Endothelial cell of umbilical vein (primary cell): ENCODE results near the gene PABPN1. TPM values are rescaled to one million over a fixed set of nuclear protein-coding genes. Genes with fewer than 3 reads are reported as not detected.

Source experiments
- BruUV-seq: library from RNA; stranded (reverse); fragments of 400-500 nt; replicated peaks from 2 replicates; lab custom pipeline; 2021; lab: Mats Ljungman, UMichigan
- CTCF ChIA-PET: fragments of 300-600, 350-600 bp; sonication (Branson Sonifier 250); formaldehyde crosslinking; loops from one replicate; lab custom pipeline; 2021; ENCODE audit warnings: antibody characterized with exemption, inconsistent platforms; lab: Charles Lee
- POLR2A ChIA-PET: fragments of 300-600, 350-600 bp; sonication (Branson Sonifier 250); formaldehyde crosslinking; loops from one replicate; lab custom pipeline; 2021; ENCODE audit warnings: antibody characterized with exemption, inconsistent platforms; lab: Charles Lee
- DNase-seq: peaks from one replicate; pipeline ENCODE4 v3.0.0-alpha.2; 2011; ENCODE audit warnings: low read depth, low spot score
- FAIRE-seq: peaks from 2 replicates; lab custom pipeline; 2011; peaks lifted over from hg19 to GRCh38; lab: Jason Lieb, UNC
- H2AFZ ChIP-seq: 2 replicates; pipeline ENCODE4 v1.6.0; 2012; ENCODE audit warnings: low read depth, low read length, control low read depth, inconsistent platforms
- H3K27ac ChIP-seq: 2 replicates; pipeline ENCODE4 v1.5.1; 2011; ENCODE audit warnings: low read depth, mild to moderate bottlenecking, control low read depth, low read length, moderate library complexity; ENCODE audit not compliant: insufficient read depth
- H3K27me3 ChIP-seq, 2 experiments: 2 replicates each; pipeline versions ENCODE4 v1.6.0 to v1.6.1; 2011; ENCODE audit warnings: low read length in 2 of 2, mixed read lengths in 1 of 2; ENCODE audit not compliant: control insufficient read depth in 2 of 2, insufficient read depth in 2 of 2
- H3K36me3 ChIP-seq, 2 experiments: 2 replicates in 1 of 2; 3 replicates in 1 of 2; pipeline ENCODE4 v1.5.1; 2011; ENCODE audit warnings: low read length in 2 of 2, mild to moderate bottlenecking in 1 of 2, moderate library complexity in 1 of 2; ENCODE audit not compliant: control insufficient read depth in 2 of 2, insufficient read depth in 2 of 2; ENCODE audit errors: extremely low read depth in 1 of 2
- H3K4me1 ChIP-seq: 3 replicates; pipeline ENCODE4 v1.5.1; 2011; ENCODE audit warnings: mild to moderate bottlenecking, low read length; ENCODE audit not compliant: control insufficient read depth, insufficient read depth; ENCODE audit errors: extremely low read depth
- H3K4me2 ChIP-seq: 2 replicates; pipeline ENCODE4 v1.6.1; 2011; ENCODE audit warnings: low read length, control low read depth, mixed read lengths; ENCODE audit not compliant: insufficient read depth
- H3K4me3 ChIP-seq, 3 experiments: fragments of 200-600 bp in 1 of 3; sonication (generic), shearing (Covaris generic) in 1 of 3; replicated peaks in 1 of 3; 2 replicates each; pipeline ENCODE4 v1.5.1; 2011 to 2016; ENCODE audit warnings: control low read depth in 3 of 3, low read length in 3 of 3, mild to moderate bottlenecking in 2 of 3, inconsistent platforms in 1 of 3, low read depth in 1 of 3, moderate library complexity in 1 of 3; ENCODE audit not compliant: insufficient read depth in 1 of 3
- H3K79me2 ChIP-seq: 2 replicates; pipeline ENCODE4 v1.6.0; 2012; ENCODE audit warnings: low read length, inconsistent platforms; ENCODE audit not compliant: control insufficient read depth, insufficient read depth
- H3K9ac ChIP-seq: replicated peaks from 2 replicates; pipeline ENCODE3; 2011; ENCODE audit warnings: low read length, control low read depth; ENCODE audit not compliant: insufficient read depth; ENCODE audit errors: extremely low read depth
- H3K9me1 ChIP-seq: replicated peaks from 3 replicates; pipeline ENCODE4 v1.6.0; 2011; ENCODE audit warnings: mild to moderate bottlenecking, low read length; ENCODE audit not compliant: control insufficient read depth, insufficient read depth; ENCODE audit errors: extremely low read depth
- H3K9me3 ChIP-seq: replicated peaks from 2 replicates; pipeline ENCODE4 v1.5.1; 2012; ENCODE audit warnings: low read length, inconsistent platforms; ENCODE audit not compliant: control insufficient read depth, insufficient read depth
- H4K20me1 ChIP-seq: replicated peaks from 2 replicates; pipeline ENCODE3; 2011; ENCODE audit warnings: mild to moderate bottlenecking, low read length; ENCODE audit not compliant: control insufficient read depth, insufficient read depth; ENCODE audit errors: extremely low read depth
- CTCF ChIP-seq, 2 donors: IDR thresholded peaks; 1 replicate in 1 of 2; 2 replicates in 1 of 2; pipeline ENCODE4 v1.5.1; 2011; ENCODE audit warnings: low read length in 2 of 2, mild to moderate bottlenecking in 2 of 2, moderate library complexity in 2 of 2, control low read depth in 1 of 2, inconsistent platforms in 1 of 2, low read depth in 1 of 2; ENCODE audit not compliant: insufficient read depth in 1 of 2; ENCODE audit errors: extremely low read depth in 1 of 2
- EZH2 ChIP-seq: IDR thresholded peaks from 2 replicates; pipeline ENCODE4 v1.6.1; 2012; ENCODE audit warnings: borderline replicate concordance, low read depth, mild to moderate bottlenecking, moderate library complexity, low read length, inconsistent platforms; ENCODE audit not compliant: severe bottlenecking
- FOS ChIP-seq: IDR thresholded peaks from 2 replicates; pipeline ENCODE4 v1.6.1; 2011; ENCODE audit warnings: mild to moderate bottlenecking, low read length, moderate library complexity, borderline replicate concordance; ENCODE audit not compliant: insufficient read depth
- GATA2 ChIP-seq: IDR thresholded peaks from 2 replicates; pipeline ENCODE4 v1.7.0; 2011; ENCODE audit warnings: low read depth, mild to moderate bottlenecking, moderate library complexity, mixed read lengths, low read length; ENCODE audit not compliant: insufficient read length, insufficient read depth
- JUN ChIP-seq: IDR thresholded peaks from 2 replicates; pipeline ENCODE4 v1.6.1; 2011; ENCODE audit warnings: borderline replicate concordance, low read depth; ENCODE audit not compliant: insufficient read length, insufficient read depth
- MAX ChIP-seq: IDR thresholded peaks from 2 replicates; pipeline ENCODE4 v1.6.1; 2011; ENCODE audit not compliant: insufficient read depth, insufficient read length
- MYC ChIP-seq: IDR thresholded peaks from one replicate; pipeline ENCODE4 v1.6.1; 2011; ENCODE audit warnings: mild to moderate bottlenecking, low read depth, low read length
- POLR2A ChIP-seq: IDR thresholded peaks from 2 replicates; pipeline ENCODE4 v1.6.1; 2012; ENCODE audit warnings: low read depth, mild to moderate bottlenecking, control low read depth, low read length
- POLR2AphosphoS5 ChIP-seq: IDR thresholded peaks from 2 replicates; pipeline ENCODE4 v1.6.1; 2012; ENCODE audit warnings: low read depth, mild to moderate bottlenecking, control low read depth, low read length, moderate library complexity; ENCODE audit not compliant: insufficient read depth
- dilution Hi-C: fragments of 300-500 bp; cut with MboI; formaldehyde crosslinking; loops from one replicate; pipeline ENCODE4 v1.15.0; 2019; ENCODE audit warnings: low sequenced_read_pairs; ENCODE audit not compliant: extremely low pct_ligation_motif_present
- intact Hi-C: fragments of 100-400 bp; cut with micrococcal nuclease; formaldehyde crosslinking; loops from one replicate; pipeline ENCODE4 v1.10.0; 2022
- polyA plus RNA-seq, 4 experiments: library from polyadenylated mRNA; depleted of rRNA in 3 of 4; stranded (reverse) in 3 of 4; unstranded in 1 of 4; fragments of >200 nt; gene quantifications; 2 replicates each; pipeline versions ENCODE4 v1.2.1 to v1.2.3, GENCODE V29; 2011 to 2012; ENCODE audit warnings: missing spikeins in 1 of 4
- total RNA-seq: library from RNA; stranded (reverse); gene quantifications from 2 replicates; pipeline ENCODE4 v1.2.3, GENCODE V29; 2021

Gene PABPN1
- total and polyA plus RNA-seq, 2 donors (not counting 3 experiments of a cell fraction or from before 2014, with no cell fraction given) = 231 TPM

GRCh38 chr14:23308721-23309445, 12.4 kb upstream of the PABPN1 start:
- Histone ChIP-seq H3K36me3 (peaks cover 0 to 12% of the 10 kb centered on the region in 2 experiments), H3K4me1 (peaks cover 25% of the 10 kb centered on the region), H3K27ac (no peak overlapping the region), H4K20me1 (no peaks in the 10 kb centered on the region), H3K4me2 (no peak overlapping the region), H3K9me3 (no peaks in the 10 kb centered on the region), H3K27me3 (no peaks in the 10 kb centered on the region), H3K79me2 (peaks cover 50% of the 10 kb centered on the region), H3K9me1 (no peaks in the 10 kb centered on the region), H3K4me3 (no peak overlapping the region), H3K9ac (no peak overlapping the region), H2AFZ (no peak overlapping the region)
- no peak for TF ChIP-seq CTCF (IDR thresholded peaks at IDR 0.05; ENCODE audit: extremely low read depth in 1 of 2, insufficient read depth in 1 of 2, low read depth in 1 of 2, low read length in 2 of 2)
- TF ChIP-seq FOS = no peak
- TF ChIP-seq MYC = no peak
- TF ChIP-seq JUN = no peak
- no peak for TF ChIP-seq EZH2
- no peak for TF ChIP-seq POLR2AphosphoS5
- no peak for TF ChIP-seq GATA2
- TF ChIP-seq MAX = no peak
- TF ChIP-seq POLR2A = no peak
- FAIRE-seq (no peak), DNase-seq (no peak)
- CTCF ChIA-PET = interaction anchor here (3.2 kb wide), 1 partner anchor 13 kb away, joined by 17 read pairs; the partner anchor contains the start of gene PABPN1
- POLR2A ChIA-PET = no interaction called here
- intact Hi-C loops = no loop called here
- no TSS peak for BruUV-seq
- dilution Hi-C loops = no loop called here
